ENCODE measurements around the gene ATXN7L1.

ATXN7L1 gene

DNA sequence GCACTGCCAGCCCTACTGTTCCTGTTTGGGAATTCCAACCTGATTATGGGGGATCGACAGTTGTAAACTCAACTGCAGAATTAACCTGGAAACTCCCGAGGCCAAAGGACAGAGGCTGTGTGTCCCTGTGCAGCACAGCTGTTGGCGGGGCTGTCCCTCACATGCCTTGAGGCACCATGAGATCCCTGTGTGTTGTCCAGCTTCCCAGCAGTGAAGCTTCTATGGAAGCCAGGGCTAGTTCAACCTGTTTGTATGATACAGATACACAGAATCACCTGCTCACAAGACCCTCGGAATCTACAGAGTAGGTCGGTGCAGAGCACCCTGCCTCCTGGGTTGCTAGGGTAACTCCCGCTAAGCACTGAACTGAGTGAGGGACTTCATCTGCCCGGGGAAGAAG lies 234.1 kb downstream of the ATXN7L1 start:
- TF ChIP-seq, protein P1, sequence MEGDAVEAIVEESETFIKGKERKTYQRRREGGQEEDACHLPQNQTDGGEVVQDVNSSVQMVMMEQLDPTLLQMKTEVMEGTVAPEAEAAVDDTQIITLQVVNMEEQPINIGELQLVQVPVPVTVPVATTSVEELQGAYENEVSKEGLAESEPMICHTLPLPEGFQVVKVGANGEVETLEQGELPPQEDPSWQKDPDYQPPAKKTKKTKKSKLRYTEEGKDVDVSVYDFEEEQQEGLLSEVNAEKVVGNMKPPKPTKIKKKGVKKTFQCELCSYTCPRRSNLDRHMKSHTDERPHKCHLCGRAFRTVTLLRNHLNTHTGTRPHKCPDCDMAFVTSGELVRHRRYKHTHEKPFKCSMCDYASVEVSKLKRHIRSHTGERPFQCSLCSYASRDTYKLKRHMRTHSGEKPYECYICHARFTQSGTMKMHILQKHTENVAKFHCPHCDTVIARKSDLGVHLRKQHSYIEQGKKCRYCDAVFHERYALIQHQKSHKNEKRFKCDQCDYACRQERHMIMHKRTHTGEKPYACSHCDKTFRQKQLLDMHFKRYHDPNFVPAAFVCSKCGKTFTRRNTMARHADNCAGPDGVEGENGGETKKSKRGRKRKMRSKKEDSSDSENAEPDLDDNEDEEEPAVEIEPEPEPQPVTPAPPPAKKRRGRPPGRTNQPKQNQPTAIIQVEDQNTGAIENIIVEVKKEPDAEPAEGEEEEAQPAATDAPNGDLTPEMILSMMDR (IDR thresholded peaks at IDR 0.05; ENCODE audit: low read depth, low read length, missing control alignments): no peak
- DNase-seq (ENCODE audit: low read depth): no peak
- H3K4me3 ChIP-seq (ENCODE audit: low read depth, low read length): no peak overlapping the region

DNA sequence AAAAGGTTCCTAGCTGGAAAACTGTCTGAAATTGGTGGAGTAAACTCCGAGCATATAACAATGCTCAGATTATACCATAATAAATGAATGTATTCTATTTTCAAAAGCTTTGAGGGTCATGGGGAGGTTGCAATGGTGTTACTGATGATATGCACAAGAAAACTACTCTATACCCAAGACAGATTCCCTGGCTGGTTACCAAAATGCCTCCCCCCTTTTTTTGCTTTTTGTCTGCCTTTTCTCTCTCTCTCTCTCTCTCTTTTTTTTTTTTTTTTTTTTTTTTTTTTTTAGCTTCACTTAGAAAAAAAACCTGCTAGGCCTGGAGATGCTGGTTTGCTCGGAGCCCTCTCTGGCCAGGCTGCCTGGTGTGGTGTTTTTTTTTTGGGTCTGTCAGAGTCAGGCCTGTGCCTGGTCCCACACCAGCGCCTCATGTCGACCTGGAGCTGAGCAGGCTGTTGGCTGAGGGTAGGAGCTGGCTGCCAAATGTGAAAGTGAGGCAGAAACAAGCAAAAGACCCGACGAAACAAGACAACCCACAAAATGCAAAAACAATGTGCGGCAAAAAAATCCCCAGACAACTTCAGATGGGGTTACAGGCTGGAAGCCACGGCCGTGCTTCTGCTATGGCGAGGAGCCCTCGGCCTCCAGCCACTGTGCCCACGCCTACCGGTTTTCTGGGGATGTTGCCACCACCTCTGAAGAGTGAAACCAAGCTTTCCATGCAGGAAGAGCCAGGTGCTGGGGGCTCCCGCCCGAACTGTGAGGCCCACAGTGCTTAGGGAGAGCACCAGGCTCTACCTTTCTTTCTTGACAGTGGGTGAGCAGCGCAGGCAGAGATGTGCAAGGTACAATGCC lies 235.2 kb downstream of the ATXN7L1 start:
- no peak overlapping the region for H3K4me3 ChIP-seq (ENCODE audit: low read depth, low read length)
- DNase-seq (ENCODE audit: low read depth): no peak
- TF ChIP-seq, protein P1 (IDR thresholded peaks at IDR 0.05; ENCODE audit: low read depth, low read length, missing control alignments): no peak

DNA sequence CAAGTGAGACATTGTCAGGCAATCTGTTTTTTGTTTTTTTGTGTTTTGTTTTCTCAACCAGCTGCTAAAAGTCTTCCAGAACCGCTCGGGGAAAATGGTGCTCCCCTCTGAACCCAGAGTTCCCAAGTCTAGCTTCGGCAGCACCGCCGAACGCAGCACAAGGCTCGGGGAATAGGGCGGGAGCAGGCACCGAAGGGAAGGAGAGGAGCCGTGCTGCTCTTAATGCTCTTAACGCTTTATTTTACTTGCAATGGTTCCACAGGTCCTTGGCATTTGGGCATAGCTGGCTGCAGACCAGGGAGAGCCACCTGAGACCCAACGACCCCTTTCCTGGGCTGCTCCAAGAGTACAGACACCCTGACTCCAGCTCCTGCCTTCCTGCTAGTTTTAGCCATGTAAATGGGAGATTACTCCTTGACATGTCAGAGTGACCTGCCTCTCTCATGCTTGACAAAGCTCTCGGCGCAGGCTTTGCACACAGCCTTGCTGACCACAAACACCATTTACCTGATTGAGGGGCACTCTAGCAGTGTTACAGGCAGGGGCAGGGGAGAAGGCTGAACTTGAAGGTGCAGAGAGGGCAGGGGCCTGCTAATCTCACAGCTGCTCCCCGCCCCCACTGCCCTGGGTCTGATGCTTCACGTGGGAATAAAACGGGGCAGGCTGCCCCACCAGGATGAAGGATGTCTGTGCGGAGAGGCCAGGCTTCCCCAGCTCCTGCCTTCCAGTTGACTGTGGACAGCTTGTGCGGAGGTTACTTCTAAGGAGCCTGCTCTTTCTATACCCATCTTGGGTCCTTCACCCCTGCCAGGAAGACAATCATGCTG lies 236.5 kb downstream of the ATXN7L1 start:
- no peak for DNase-seq (ENCODE audit: low read depth)
- no peak overlapping the region for H3K4me3 ChIP-seq (ENCODE audit: low read depth, low read length)
- TF ChIP-seq, protein P1 (IDR thresholded peaks at IDR 0.05; ENCODE audit: low read depth, low read length, missing control alignments): no peak

DNA sequence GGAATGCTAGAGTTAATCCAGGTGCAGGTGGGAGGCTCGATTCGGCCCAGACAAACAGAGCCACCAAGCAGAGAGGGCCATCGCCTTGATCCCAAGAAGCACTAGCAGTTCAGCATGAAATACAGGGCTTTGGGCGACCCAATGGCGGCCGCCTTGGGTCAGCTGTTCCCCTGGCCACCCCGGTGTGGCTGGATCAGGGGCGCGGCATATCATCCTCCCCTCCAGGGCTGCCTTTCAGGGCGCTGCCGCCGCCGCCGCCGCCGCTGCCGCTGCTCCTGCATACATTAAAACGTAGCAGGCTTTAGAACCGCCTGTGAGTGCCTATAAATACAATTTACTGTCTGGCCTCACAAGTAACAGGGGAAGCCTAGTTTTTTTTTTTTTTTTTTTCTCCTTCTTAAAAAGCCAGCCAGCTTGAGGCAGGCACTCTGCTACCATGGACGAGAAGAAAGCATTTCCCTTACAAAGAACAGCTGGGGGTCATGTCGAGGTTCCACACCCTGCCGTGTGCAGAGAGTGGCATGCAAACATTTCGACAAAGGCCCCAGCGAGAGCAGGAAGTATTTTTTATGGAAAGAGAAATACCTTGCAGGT lies 237.4 kb downstream of the ATXN7L1 start:
- TF ChIP-seq, protein P1 (IDR thresholded peaks at IDR 0.05; ENCODE audit: low read depth, low read length, missing control alignments): no peak
- H3K4me3 ChIP-seq (ENCODE audit: low read depth, low read length): no peak overlapping the region
- no peak for DNase-seq (ENCODE audit: low read depth)

DNA sequence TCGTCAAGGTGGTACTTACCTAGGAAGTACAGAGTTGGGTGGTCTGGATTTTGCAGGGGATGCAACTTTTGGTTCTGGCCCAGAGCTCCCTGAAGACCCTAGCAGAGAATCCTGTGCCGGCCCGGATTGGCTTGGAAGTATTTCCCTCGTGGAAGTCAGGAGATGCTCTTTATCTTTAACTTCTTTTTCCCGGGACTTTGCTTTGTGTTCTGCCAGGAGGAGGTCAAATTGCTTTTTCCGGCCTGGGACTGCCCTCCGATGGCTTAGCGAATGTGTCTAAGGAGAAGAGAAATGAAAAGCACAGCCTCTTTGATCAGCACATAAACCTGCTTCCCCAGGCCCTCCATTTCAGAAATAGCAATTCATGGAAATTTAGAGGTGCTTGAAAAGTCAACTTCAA lies 238.1 kb downstream of the ATXN7L1 start:
- no peak for DNase-seq (ENCODE audit: low read depth)
- TF ChIP-seq, protein P1 (IDR thresholded peaks at IDR 0.05; ENCODE audit: low read depth, low read length, missing control alignments): no peak
- H3K4me3 ChIP-seq (ENCODE audit: low read depth, low read length): no peak overlapping the region

DNA sequence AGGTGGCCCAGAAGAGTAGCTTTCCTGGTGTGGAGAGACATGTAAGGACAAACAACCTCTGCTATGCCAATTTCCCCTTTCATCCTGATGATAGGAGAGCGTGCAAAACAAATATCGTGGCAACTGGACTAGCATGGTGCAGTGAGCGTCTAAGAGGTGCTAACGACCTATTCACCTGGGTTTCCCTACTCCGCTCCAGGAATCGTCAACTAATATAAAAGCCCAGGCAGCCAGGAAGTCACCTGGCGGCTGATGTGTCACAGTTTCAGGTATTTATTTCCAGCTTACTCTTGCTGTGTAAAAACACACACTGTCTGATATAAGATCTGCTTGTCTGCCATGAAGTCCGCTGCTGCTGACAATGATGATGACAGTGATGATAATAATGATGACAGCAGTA lies 238.6 kb downstream of the ATXN7L1 start:
- TF ChIP-seq, protein P1 (IDR thresholded peaks at IDR 0.05; ENCODE audit: low read depth, low read length, missing control alignments): no peak
- DNase-seq (ENCODE audit: low read depth): no peak
- no peak overlapping the region for H3K4me3 ChIP-seq (ENCODE audit: low read depth, low read length)

Data from GM12864 (cell line).